Thyroid gland (tissue), 4 donors: ENCODE measurements around the gene NAA35.
"Not testable (repeated sequence)": the region's sequence is repeated elsewhere in the genome, so short reads cannot be mapped to it uniquely, and the experiment has no call there.

ENCODE experiments used
- POLR2A ChIP-seq, 2 donors: fragments of 450-650 bp; IDR thresholded peaks; one replicate each; pipeline ENCODE4 v1.6.1; 2017; ENCODE audit warnings: antibody characterized with exemption in 2 of 2, mild to moderate bottlenecking in 2 of 2, moderate library complexity in 1 of 2
- TF ChIP-seq, protein P1 (sequence below), 6 experiments: fragments of 200-600 bp in 3 of 6; fragments of 450-650 bp in 3 of 6; sonication (generic) in 3 of 6; IDR thresholded peaks; one replicate each; pipeline ENCODE4 v1.5.1; 2016 to 2019; ENCODE audit warnings: antibody characterized with exemption in 6 of 6, mild to moderate bottlenecking in 2 of 6, inconsistent platforms in 1 of 6, moderate library complexity in 1 of 6

DNA sequence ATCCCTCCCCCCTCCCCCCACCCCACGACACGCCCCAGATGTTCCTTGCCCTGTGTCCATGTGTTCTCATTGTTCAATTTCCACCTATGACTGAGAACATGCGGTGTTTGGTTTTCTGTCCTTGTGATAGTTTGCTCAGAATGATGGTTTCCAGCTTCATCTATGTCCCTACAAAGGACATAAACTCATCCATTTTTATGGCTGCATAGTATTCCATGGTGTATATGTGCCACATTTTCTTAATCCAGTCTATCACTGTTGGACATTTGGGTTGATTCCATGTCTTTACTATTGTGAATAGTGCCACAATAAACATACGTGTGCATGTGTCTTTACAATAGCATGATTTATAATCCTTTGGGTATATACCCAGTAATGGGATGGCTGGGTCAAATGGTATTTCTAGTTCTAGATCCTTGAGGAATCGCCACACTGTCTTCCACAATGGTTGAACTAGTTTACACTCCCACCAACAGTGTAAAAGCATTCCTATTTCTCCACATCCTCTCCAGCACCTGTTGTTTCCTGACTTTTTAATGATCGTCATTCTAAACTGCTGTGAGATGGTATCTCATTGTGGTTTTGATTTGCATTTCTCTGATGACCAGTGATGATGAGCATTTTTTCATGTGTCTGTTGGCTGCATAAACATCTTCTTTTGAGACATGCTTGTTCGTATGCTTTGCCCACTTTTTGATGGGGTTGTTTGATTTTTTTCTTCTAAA, 107.2 kb downstream of the NAA35 start:
- not testable (repeated sequence) for TF ChIP-seq POLR2A (IDR thresholded peaks at IDR 0.05)
- TF ChIP-seq, protein P1, sequence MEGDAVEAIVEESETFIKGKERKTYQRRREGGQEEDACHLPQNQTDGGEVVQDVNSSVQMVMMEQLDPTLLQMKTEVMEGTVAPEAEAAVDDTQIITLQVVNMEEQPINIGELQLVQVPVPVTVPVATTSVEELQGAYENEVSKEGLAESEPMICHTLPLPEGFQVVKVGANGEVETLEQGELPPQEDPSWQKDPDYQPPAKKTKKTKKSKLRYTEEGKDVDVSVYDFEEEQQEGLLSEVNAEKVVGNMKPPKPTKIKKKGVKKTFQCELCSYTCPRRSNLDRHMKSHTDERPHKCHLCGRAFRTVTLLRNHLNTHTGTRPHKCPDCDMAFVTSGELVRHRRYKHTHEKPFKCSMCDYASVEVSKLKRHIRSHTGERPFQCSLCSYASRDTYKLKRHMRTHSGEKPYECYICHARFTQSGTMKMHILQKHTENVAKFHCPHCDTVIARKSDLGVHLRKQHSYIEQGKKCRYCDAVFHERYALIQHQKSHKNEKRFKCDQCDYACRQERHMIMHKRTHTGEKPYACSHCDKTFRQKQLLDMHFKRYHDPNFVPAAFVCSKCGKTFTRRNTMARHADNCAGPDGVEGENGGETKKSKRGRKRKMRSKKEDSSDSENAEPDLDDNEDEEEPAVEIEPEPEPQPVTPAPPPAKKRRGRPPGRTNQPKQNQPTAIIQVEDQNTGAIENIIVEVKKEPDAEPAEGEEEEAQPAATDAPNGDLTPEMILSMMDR (IDR thresholded peaks at IDR 0.05) = not testable (repeated sequence)
